Small intestine (tissue), 7 donors: ENCODE measurements around the gene PLXNB2. TPM values are rescaled to one million over a fixed set of nuclear protein-coding genes. Genes with fewer than 3 reads are reported as not detected.
A peak's percentile ranks its signal among the peaks of the same experiment; 100 is the strongest.

Source experiments
- DNase-seq, 2 donors: peaks; one replicate each; pipeline versions ENCODE4 v3.0.0 to v3.0.0-alpha.2; 2013
- FAIRE-seq: peaks from 2 replicates; lab custom pipeline; 2012; peaks lifted over from hg19 to GRCh38; lab: Jason Lieb, UNC
- H3K27ac ChIP-seq, 3 donors: one replicate each; pipeline ENCODE4 v1.5.1; 2013; ENCODE audit warnings: low read length in 2 of 3, mild to moderate bottlenecking in 2 of 3, control low read depth in 1 of 3, inconsistent platforms in 1 of 3, low read depth in 1 of 3, moderate library complexity in 1 of 3
- H3K27me3 ChIP-seq, 3 donors: one replicate each; pipeline ENCODE4 v1.6.1; 2013; ENCODE audit warnings: low read length in 3 of 3, inconsistent platforms in 1 of 3; ENCODE audit not compliant: control insufficient read depth in 3 of 3, insufficient read depth in 3 of 3
- H3K36me3 ChIP-seq, 3 donors: one replicate each; pipeline ENCODE4 v1.6.1; 2013; ENCODE audit warnings: low read length in 3 of 3, inconsistent platforms in 1 of 3, low read depth in 1 of 3, mild to moderate bottlenecking in 1 of 3, moderate library complexity in 1 of 3; ENCODE audit not compliant: control insufficient read depth in 3 of 3, insufficient read depth in 2 of 3
- H3K4me1 ChIP-seq, 3 donors: one replicate each; pipeline ENCODE4 v1.6.1; 2013; ENCODE audit warnings: low read length in 2 of 3, inconsistent platforms in 1 of 3, low read depth in 1 of 3, mild to moderate bottlenecking in 1 of 3, moderate library complexity in 1 of 3; ENCODE audit not compliant: control insufficient read depth in 3 of 3, insufficient read depth in 2 of 3
- H3K4me3 ChIP-seq, 3 donors: one replicate each; pipeline ENCODE4 v1.5.1; 2013; ENCODE audit warnings: low read length in 3 of 3, control low read depth in 1 of 3, inconsistent platforms in 1 of 3, low read depth in 1 of 3, mild to moderate bottlenecking in 1 of 3, moderate library complexity in 1 of 3
- H3K9me3 ChIP-seq, 2 donors: one replicate each; pipeline ENCODE4 v1.6.1; 2013; ENCODE audit warnings: low read depth in 1 of 2, low read length in 1 of 2; ENCODE audit not compliant: control insufficient read depth in 2 of 2, insufficient read depth in 1 of 2
- WGBS, 3 donors: extraction: QIAGEN DNeasy Blood & Tissue Kit; methylation state at CpG; one replicate each; pipeline ENCODE4 v1.1.7; 2013; 5-methylcytosine and 5-hydroxymethylcytosine counted together
- polyA plus RNA-seq, 4 donors: library from polyadenylated mRNA; stranded (reverse) in 3 of 4; unstranded in 1 of 4; fragments of 200-250 nt in 3 of 4; fragments of 120-200 nt in 1 of 4; gene quantifications; one replicate each; pipeline versions ENCODE4 v1.2.1 to v1.2.3, GENCODE V29; 2013
- donor health status: healthy with polysubstance abuse.
- donor health status: control.
- donor health status: control.
- donor health status: Bipolar disorder and iron deficiency.
- donor health status: healthy.

PLXNB2 gene
- polyA plus RNA-seq, 4 donors: 70.3 to 179 (median 95.2) TPM

- peak in 1 of 2 donors; percentile 76 for DNase-seq
- H3K36me3 ChIP-seq: peaks cover 0 to 46% (median 0%) of the 10 kb centered on the region in 3 donors
- FAIRE-seq: no peak
- 40 to 57% (median 48%) methylated on average over 12 to 14 of the region's 14 CpGs for WGBS, 3 donors
- peak overlapping the region; percentile 65 to 93 (median 85) for H3K27ac ChIP-seq
- no peaks in the 10 kb centered on the region for H3K27me3 ChIP-seq
- peaks cover 2 to 74% (median 39%) of the 10 kb centered on the region in 3 donors for H3K4me1 ChIP-seq
- H3K9me3 ChIP-seq: no peaks in the 10 kb centered on the region
- peak overlapping the region; percentile 6 to 97 (median 89) for H3K4me3 ChIP-seq
Observed at GRCh38 chr22:50305393-50305922, 2.0 kb downstream of the PLXNB2 start.

- H3K9me3 ChIP-seq: no peaks in the 10 kb centered on the region
- H3K4me1 ChIP-seq: peaks cover 2 to 76% (median 41%) of the 10 kb centered on the region in 3 donors
- H3K27ac ChIP-seq: peak overlapping the region; percentile 74 to 93 (median 85)
- no peaks in the 10 kb centered on the region for H3K27me3 ChIP-seq
- whole genome bisulfite sequencing, 3 donors: 33 to 43% (median 35%) methylated on average over 20 to 22 of the region's 22 CpGs
- peak; percentile 36 to 58 for DNase-seq
- H3K36me3 ChIP-seq: peaks cover 0 to 43% (median 0%) of the 10 kb centered on the region in 3 donors
- FAIRE-seq: no peak
- H3K4me3 ChIP-seq: peak overlapping the region in 2 of 3 donors; percentile 6 to 97
Observed at GRCh38 chr22:50304528-50305392, 2.7 kb downstream of the PLXNB2 start.

GRCh38 chr22:50303848-50304527 lies 3.5 kb downstream of the PLXNB2 start:
- Histone ChIP-seq H3K9me3 (no peaks in the 10 kb centered on the region), H3K36me3 (peaks cover 0 to 43% (median 0%) of the 10 kb centered on the region in 3 donors), H3K27ac (peak overlapping the region; percentile 53 to 93 (median 74)), H3K4me1 (peaks cover 2 to 74% (median 41%) of the 10 kb centered on the region in 3 donors), H3K4me3 (no peak overlapping the region), H3K27me3 (no peaks in the 10 kb centered on the region)
- FAIRE-seq (no peak), DNase-seq (peak; percentile 42 to 66)
- 34 to 43% (median 36%) methylated on average over 10 to 11 of the region's 11 CpGs for WGBS, 3 donors

GRCh38 chr22:50303515-50303847 lies 4.0 kb downstream of the PLXNB2 start:
- H3K36me3 ChIP-seq: peaks cover 0 to 48% (median 0%) of the 10 kb centered on the region in 3 donors
- DNase-seq (no peak), FAIRE-seq (no peak)
- peak overlapping the region; percentile 53 to 93 (median 74) for H3K27ac ChIP-seq
- H3K9me3 ChIP-seq: no peaks in the 10 kb centered on the region
- WGBS, 3 donors: 68 to 75% (median 70%) methylated on average over 7 of the region's 7 CpGs
- H3K27me3 ChIP-seq: no peaks in the 10 kb centered on the region
- no peak overlapping the region for H3K4me3 ChIP-seq
- H3K4me1 ChIP-seq: peaks cover 2 to 74% (median 41%) of the 10 kb centered on the region in 3 donors

- Histone ChIP-seq H3K4me1 (peaks cover 6 to 76% (median 41%) of the 10 kb centered on the region in 3 donors), H3K4me3 (no peak overlapping the region), H3K27me3 (no peaks in the 10 kb centered on the region), H3K36me3 (peaks cover 0 to 55% (median 0%) of the 10 kb centered on the region in 3 donors), H3K9me3 (no peaks in the 10 kb centered on the region), H3K27ac (peak overlapping the region; percentile 53 to 74 (median 71))
- DNase-seq: no peak
- WGBS, 3 donors: 56 to 65% (median 61%) methylated on average over 5 of the region's 5 CpGs
- FAIRE-seq: no peak
Observed at GRCh38 chr22:50302564-50302963, 4.9 kb downstream of the PLXNB2 start.

GRCh38 chr22:50302041-50302541 lies 5.4 kb downstream of the PLXNB2 start:
- Histone ChIP-seq H3K27me3 (no peaks in the 10 kb centered on the region), H3K9me3 (no peaks in the 10 kb centered on the region), H3K4me3 (no peak overlapping the region), H3K4me1 (peaks cover 9 to 81% (median 44%) of the 10 kb centered on the region in 3 donors), H3K36me3 (peaks cover 0 to 59% (median 0%) of the 10 kb centered on the region in 3 donors), H3K27ac (peak overlapping the region; percentile 53 to 71 (median 67))
- peak; percentile 49 to 65 for DNase-seq
- FAIRE-seq: no peak
- 30 to 39% (median 37%) methylated on average over 7 to 9 of the region's 9 CpGs for WGBS, 3 donors

- WGBS, 3 donors: 25 to 45% (median 36%) methylated on average over 16 to 17 of the region's 17 CpGs
Observed at GRCh38 chr22:50301581-50301991, 5.9 kb downstream of the PLXNB2 start.

More at GRCh38 chr22:50301581-50301991, 5.9 kb downstream of the PLXNB2 start:
- Histone ChIP-seq H3K27ac (peak overlapping the region; percentile 53 to 71 (median 67)), H3K36me3 (peaks cover 0 to 64% (median 0%) of the 10 kb centered on the region in 3 donors), H3K9me3 (no peaks in the 10 kb centered on the region), H3K27me3 (no peaks in the 10 kb centered on the region), H3K4me3 (peak overlapping the region in 1 of 3 donors; percentile 2), H3K4me1 (peaks cover 9 to 86% (median 44%) of the 10 kb centered on the region in 3 donors)
- no peak for FAIRE-seq
- DNase-seq: peak; percentile 47 to 87
